Chondrocyte (in vitro differentiated cells): ENCODE data around the gene NRN1. TPM values are rescaled to one million over a fixed set of nuclear protein-coding genes. Genes with fewer than 3 reads are reported as not detected.

Experiments
- DNase-seq: peaks from one replicate; pipeline ENCODE4 v3.0.0; 2021; ENCODE audit warnings: mixed read lengths, low spot score
- H3K27ac Mint-ChIP-seq: one replicate; pipeline ENCODE4 v1.8.0; 2021; ENCODE audit warnings: mild to moderate bottlenecking, moderate library complexity, mixed read lengths; ENCODE audit not compliant: unreplicated experiment
- H3K27me3 Mint-ChIP-seq: 2 replicates; pipeline ENCODE4 v1.8.0; 2021; ENCODE audit warnings: low read depth, mixed read lengths
- H3K36me3 Mint-ChIP-seq: 2 replicates; pipeline ENCODE4 v1.8.0; 2021; ENCODE audit warnings: low read depth, mixed read lengths
- H3K4me1 Mint-ChIP-seq: 2 replicates; pipeline ENCODE4 v1.8.0; 2021; ENCODE audit warnings: low read depth, mild to moderate bottlenecking, mixed read lengths
- H3K4me3 Mint-ChIP-seq: one replicate; pipeline ENCODE4 v1.8.0; 2021; ENCODE audit warnings: mild to moderate bottlenecking, moderate library complexity, mixed read lengths; ENCODE audit not compliant: unreplicated experiment
- H3K9me3 Mint-ChIP-seq: 2 replicates; pipeline ENCODE4 v1.8.0; 2021; ENCODE audit warnings: low read depth, mixed read lengths
- total RNA-seq: library from RNA; stranded (reverse); gene quantifications from 3 replicates; pipeline ENCODE4 v1.2.1, GENCODE V29; 2021
- TF ChIP-seq, protein P1 (sequence below): fragments of 200-600 bp; sonication (generic); IDR thresholded peaks from 2 replicates; pipeline ENCODE4 v1.5.0; 2021; ENCODE audit warnings: antibody characterized with exemption, mild to moderate bottlenecking, moderate library complexity

Gene NRN1
- total RNA-seq, 1 donor from 2014 or later, result 3.1 TPM

DNA sequence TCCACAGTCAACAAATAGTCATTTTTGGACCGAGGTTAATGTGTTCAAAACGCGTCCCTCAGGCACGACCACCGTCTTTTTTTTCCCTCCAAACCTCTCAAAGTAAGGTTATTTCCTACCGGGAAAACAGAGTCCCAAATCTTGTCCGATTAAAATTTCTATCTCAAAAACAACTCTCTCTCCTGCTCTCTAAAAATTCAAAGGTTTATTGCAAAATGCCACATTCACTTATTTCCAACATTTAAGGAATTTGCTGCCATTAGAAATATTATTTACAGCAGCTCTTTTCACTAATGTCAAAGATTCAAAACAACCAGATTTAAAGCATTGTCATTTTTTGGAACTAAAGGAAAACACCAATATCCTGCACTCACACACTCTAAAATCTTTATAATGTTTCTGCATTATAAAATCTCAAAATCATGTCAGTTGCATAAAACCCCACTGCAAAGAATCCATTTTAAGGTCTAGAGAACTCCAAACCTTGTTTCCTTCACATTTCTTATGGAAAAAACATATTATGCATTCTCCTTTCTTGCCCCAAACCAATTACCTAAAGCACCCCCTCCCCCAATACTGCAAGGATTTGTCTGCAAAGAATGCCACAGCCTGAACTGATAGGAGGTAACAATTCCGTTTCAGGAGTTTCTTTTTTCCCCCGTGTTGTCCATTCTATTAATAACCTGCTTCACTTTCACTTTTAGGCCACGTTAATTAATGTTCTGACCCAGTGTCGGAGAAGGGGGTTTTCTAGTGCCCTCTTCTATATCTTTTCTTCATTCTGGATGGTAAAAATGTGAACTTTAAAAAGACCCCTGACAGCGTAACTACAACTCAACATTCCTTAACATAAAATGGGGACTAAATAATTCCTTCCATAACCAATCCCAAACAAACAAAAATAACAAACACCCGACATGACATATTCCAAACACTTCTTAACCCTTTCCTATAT lies 1.4 kb downstream of the NRN1 start:
- TF ChIP-seq, protein P1, sequence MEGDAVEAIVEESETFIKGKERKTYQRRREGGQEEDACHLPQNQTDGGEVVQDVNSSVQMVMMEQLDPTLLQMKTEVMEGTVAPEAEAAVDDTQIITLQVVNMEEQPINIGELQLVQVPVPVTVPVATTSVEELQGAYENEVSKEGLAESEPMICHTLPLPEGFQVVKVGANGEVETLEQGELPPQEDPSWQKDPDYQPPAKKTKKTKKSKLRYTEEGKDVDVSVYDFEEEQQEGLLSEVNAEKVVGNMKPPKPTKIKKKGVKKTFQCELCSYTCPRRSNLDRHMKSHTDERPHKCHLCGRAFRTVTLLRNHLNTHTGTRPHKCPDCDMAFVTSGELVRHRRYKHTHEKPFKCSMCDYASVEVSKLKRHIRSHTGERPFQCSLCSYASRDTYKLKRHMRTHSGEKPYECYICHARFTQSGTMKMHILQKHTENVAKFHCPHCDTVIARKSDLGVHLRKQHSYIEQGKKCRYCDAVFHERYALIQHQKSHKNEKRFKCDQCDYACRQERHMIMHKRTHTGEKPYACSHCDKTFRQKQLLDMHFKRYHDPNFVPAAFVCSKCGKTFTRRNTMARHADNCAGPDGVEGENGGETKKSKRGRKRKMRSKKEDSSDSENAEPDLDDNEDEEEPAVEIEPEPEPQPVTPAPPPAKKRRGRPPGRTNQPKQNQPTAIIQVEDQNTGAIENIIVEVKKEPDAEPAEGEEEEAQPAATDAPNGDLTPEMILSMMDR, result no peak
- Mint-ChIP-seq H3K36me3 (peaks cover 5% of the 10 kb centered on the region), H3K27ac (peak overlapping the region; percentile 38), H3K9me3 (peaks cover 1% of the 10 kb centered on the region), H3K4me1 (peaks cover 40% of the 10 kb centered on the region), H3K4me3 (peak overlapping the region; percentile 50), H3K27me3 (peaks cover 74% of the 10 kb centered on the region)
- DNase-seq, result no peak

DNA sequence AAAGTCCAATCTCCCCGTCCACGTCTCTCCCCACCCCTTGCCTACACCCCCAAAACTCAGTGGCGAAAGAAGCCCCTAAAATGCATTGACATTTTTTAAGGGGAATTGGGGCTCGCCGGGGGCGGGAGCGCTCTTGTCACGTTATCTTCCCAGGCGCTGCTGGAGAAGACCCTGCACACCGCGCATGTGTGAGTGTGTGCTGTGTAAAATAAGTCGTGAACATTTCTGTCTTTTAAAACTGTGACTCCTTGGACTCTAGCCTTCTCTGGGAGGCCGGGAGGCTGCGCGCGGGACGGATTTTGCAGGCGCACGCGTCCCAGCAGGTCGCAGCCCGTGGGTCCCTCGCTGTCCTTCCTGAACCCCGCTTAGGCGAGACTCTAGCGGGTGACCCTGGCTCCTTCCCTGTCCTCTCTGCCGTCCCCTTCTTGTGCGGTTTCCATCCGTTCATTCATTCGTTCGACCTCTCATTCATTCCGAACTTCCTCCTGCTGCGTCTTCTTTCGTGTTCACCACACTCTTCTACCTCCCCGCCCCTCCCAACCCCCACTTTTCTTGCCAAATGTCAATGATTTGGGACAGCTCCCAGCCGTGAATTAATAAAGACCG lies 2.2 kb downstream of the NRN1 start:
- Mint-ChIP-seq H3K36me3 (peaks cover 8% of the 10 kb centered on the region), H3K27ac (no peak overlapping the region), H3K4me1 (peaks cover 47% of the 10 kb centered on the region), H3K27me3 (peaks cover 76% of the 10 kb centered on the region), H3K4me3 (peak overlapping the region; percentile 66), H3K9me3 (peaks cover 5% of the 10 kb centered on the region)
- DNase-seq, result no peak
- TF ChIP-seq, protein P1, result no peak

DNA sequence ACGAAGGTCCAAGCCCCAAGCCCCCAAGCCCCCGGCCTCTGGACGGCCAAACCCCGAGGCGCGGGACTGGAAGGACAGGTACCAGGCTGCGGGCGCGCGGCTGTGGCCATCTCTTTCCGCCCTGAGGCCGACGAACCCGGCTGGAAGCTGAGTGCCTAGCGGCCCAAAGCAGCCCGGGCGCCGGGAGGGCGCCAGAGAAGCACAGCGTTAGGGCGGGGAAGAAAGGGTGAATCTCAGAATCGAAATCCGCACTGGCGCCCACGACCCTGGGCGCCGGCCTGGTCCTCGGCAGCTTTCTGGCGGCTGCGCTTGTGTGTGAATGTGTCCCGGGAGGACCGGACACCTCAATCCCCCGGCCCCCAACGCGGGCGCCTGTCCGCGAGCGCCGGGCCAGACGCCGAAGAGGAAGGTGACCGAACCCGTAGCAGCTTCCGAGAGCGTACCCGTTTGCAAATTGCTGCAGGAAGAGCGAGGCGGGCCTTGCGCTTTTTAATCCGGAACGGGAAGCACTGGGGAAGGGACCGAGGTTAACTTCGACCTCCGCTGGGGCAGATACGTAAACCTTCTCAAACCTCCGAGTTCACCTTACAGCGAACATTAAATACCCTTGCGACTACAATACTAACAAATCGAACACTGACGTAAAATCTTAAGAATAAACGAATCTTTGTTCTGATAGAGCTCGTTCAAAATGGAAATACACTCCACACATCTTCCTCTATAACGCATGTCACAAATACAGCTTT lies 2.9 kb downstream of the NRN1 start:
- H3K27me3 Mint-ChIP-seq, result peaks cover 76% of the 10 kb centered on the region
- H3K27ac Mint-ChIP-seq, result no peak overlapping the region
- peaks cover 52% of the 10 kb centered on the region for H3K4me1 Mint-ChIP-seq
- H3K36me3 Mint-ChIP-seq, result peaks cover 8% of the 10 kb centered on the region
- TF ChIP-seq, protein P1, result no peak
- no peak for DNase-seq
- peaks cover 5% of the 10 kb centered on the region for H3K9me3 Mint-ChIP-seq
- H3K4me3 Mint-ChIP-seq, result peak overlapping the region; percentile 66

DNA sequence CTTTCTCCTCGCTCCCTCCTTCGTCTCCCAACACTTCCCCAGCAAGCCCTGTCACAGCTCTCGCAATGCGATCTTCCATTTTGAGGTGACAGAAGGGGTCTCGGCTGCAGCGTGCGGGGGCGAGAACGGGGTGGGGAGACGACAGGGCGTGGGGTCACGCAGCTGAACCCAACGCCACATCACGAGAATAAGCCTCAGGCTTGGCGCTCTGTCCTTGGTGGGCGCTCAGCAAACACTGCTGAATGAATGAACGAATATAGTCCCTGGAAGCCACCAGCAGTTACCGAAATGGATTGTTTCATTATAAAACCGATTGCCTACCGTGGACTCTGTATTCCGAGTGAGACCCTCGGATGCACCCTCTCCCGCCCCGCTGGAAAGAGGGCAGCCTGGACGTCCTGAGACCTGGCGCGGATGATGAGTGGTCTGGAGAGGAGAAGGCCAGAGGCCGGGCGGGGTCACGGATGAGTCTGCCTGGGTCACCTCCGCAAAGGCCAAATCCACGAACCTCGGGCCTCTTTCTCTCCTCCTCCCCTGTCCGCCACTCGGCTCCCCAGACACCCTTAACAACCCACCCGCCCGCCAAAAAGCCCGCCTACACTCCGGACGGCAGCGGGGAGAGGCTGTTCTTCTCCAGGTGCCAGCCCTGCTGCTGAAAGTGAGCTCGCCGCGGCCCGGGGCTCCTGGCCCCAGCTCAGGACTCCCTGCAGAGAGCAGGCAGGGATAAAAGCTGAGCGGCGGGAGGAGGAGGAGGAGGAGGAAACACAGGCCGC lies 3.7 kb downstream of the NRN1 start:
- DNase-seq, result no peak

More for the DNA sequence above, 3.7 kb downstream of the NRN1 start:
- H3K27ac Mint-ChIP-seq, result peak overlapping the region; percentile 24
- H3K4me1 Mint-ChIP-seq, result peaks cover 53% of the 10 kb centered on the region
- peak overlapping the region; percentile 47 for H3K4me3 Mint-ChIP-seq
- peaks cover 5% of the 10 kb centered on the region for H3K9me3 Mint-ChIP-seq
- peaks cover 8% of the 10 kb centered on the region for H3K36me3 Mint-ChIP-seq
- TF ChIP-seq, protein P1, result no peak
- H3K27me3 Mint-ChIP-seq, result peaks cover 79% of the 10 kb centered on the region
